ENCODE data around the gene AP5M1.

Gene AP5M1

GRCh38 chr14:57259672-57260071, 9.1 kb upstream of the AP5M1 start:
- Histone ChIP-seq H3K4me2 (ENCODE audit: low read depth, low read length, poor library complexity, severe bottlenecking) (peak overlapping the region; percentile 21), H3K79me2 (ENCODE audit: insufficient read depth, low read length) (peaks cover 91% of the 10 kb centered on the region)

GRCh38 chr14:57261604-57262003, 7.2 kb upstream of the AP5M1 start:
- Histone ChIP-seq H3K36me3 (ENCODE audit: insufficient read depth, low read length) (no peaks in the 10 kb centered on the region; the same call in 1 of the 2 replicates), H3F3A (ENCODE audit: low read depth) (no peaks in the 10 kb centered on the region), H2AFZ (ENCODE audit: low read length) (no peak overlapping the region), H3K9ac (ENCODE audit: low read depth, low read length, poor library complexity, severe bottlenecking) (no peak overlapping the region), H3K4me3 (ENCODE audit: low read length, poor library complexity, severe bottlenecking) (peak overlapping the region; percentile 15), H3K79me2 (ENCODE audit: insufficient read depth, low read length) (peaks cover 91% of the 10 kb centered on the region), H3K4me1 (ENCODE audit: insufficient read depth, low read length, poor library complexity, severe bottlenecking) (peaks cover 38% of the 10 kb centered on the region), H3K4me2 (ENCODE audit: low read depth, low read length, poor library complexity, severe bottlenecking) (peak overlapping the region; percentile 38), H3K9me2 (replicated peaks; ENCODE audit: low read depth, low read length) (no peaks in the 10 kb centered on the region), H4K20me1 (ENCODE audit: insufficient read depth, low read length, poor library complexity, severe bottlenecking) (peaks cover 65% of the 10 kb centered on the region), H3K27me3 (ENCODE audit: insufficient read depth, low read length, poor library complexity, severe bottlenecking) (no peaks in the 10 kb centered on the region), H3K9me3 (ENCODE audit: insufficient read depth, low read depth, low read length) (no peaks in the 10 kb centered on the region)
- no peak for TF ChIP-seq CTCF (conservative IDR thresholded peaks at IDR 0.05; ENCODE audit: low read length)
- no peak for TF ChIP-seq EZH2phosphoT487 (IDR thresholded peaks at IDR 0.05; ENCODE audit: borderline replicate concordance)

More at GRCh38 chr14:57259672-57260071, 9.1 kb upstream of the AP5M1 start:
- no peaks in the 10 kb centered on the region for H3K27me3 ChIP-seq (ENCODE audit: insufficient read depth, low read length, poor library complexity, severe bottlenecking)
- no peaks in the 10 kb centered on the region for H3K9me2 ChIP-seq (replicated peaks; ENCODE audit: low read depth, low read length)
- H2AFZ ChIP-seq (ENCODE audit: low read length), result no peak overlapping the region
- H3K4me3 ChIP-seq (ENCODE audit: low read length, poor library complexity, severe bottlenecking), result no peak overlapping the region
- no peaks in the 10 kb centered on the region; the same call in 1 of the 2 replicates for H3K36me3 ChIP-seq (ENCODE audit: insufficient read depth, low read length)
- H3K9me3 ChIP-seq (ENCODE audit: insufficient read depth, low read depth, low read length), result no peaks in the 10 kb centered on the region
- H3F3A ChIP-seq (ENCODE audit: low read depth), result no peaks in the 10 kb centered on the region
- no peak overlapping the region for H3K9ac ChIP-seq (ENCODE audit: low read depth, low read length, poor library complexity, severe bottlenecking)
- TF ChIP-seq CTCF (conservative IDR thresholded peaks at IDR 0.05; ENCODE audit: low read length), result no peak
- H4K20me1 ChIP-seq (ENCODE audit: insufficient read depth, low read length, poor library complexity, severe bottlenecking), result peaks cover 57% of the 10 kb centered on the region
- peaks cover 25% of the 10 kb centered on the region for H3K4me1 ChIP-seq (ENCODE audit: insufficient read depth, low read length, poor library complexity, severe bottlenecking)

GRCh38 chr14:57262117-57262516, 6.7 kb upstream of the AP5M1 start:
- H3K4me2 ChIP-seq (ENCODE audit: low read depth, low read length, poor library complexity, severe bottlenecking), result peak overlapping the region; percentile 38
- no peak overlapping the region for H3K4me3 ChIP-seq (ENCODE audit: low read length, poor library complexity, severe bottlenecking)
- peaks cover 61% of the 10 kb centered on the region for H4K20me1 ChIP-seq (ENCODE audit: insufficient read depth, low read length, poor library complexity, severe bottlenecking)

More at GRCh38 chr14:57262117-57262516, 6.7 kb upstream of the AP5M1 start:
- Histone ChIP-seq H3K9me3 (ENCODE audit: insufficient read depth, low read depth, low read length) (no peaks in the 10 kb centered on the region), H3K9me2 (replicated peaks; ENCODE audit: low read depth, low read length) (no peaks in the 10 kb centered on the region), H3K79me2 (ENCODE audit: insufficient read depth, low read length) (peaks cover 91% of the 10 kb centered on the region), H3K4me1 (ENCODE audit: insufficient read depth, low read length, poor library complexity, severe bottlenecking) (peaks cover 42% of the 10 kb centered on the region), H3F3A (ENCODE audit: low read depth) (no peaks in the 10 kb centered on the region), H2AFZ (ENCODE audit: low read length) (no peak overlapping the region), H3K36me3 (ENCODE audit: insufficient read depth, low read length) (no peaks in the 10 kb centered on the region), H3K9ac (ENCODE audit: low read depth, low read length, poor library complexity, severe bottlenecking) (no peak overlapping the region), H3K27me3 (ENCODE audit: insufficient read depth, low read length, poor library complexity, severe bottlenecking) (no peaks in the 10 kb centered on the region)
- TF ChIP-seq EZH2phosphoT487 (IDR thresholded peaks at IDR 0.05; ENCODE audit: borderline replicate concordance) (no peak), CTCF (conservative IDR thresholded peaks at IDR 0.05; ENCODE audit: low read length) (no peak)
